WI38 (cell line): ENCODE results near the gene TMEM214.

Experiments
- H3K4me3 ChIP-seq: 2 replicates; pipeline ENCODE4 v1.5.1; 2011; ENCODE audit warnings: low read depth, mild to moderate bottlenecking, control low read depth, low read length
- CTCF ChIP-seq: IDR thresholded peaks from 2 replicates; pipeline ENCODE4 v1.5.1; 2012; ENCODE audit warnings: low read depth, mild to moderate bottlenecking, control low read depth, low read length

The TMEM214 gene

GRCh38 chr2:27032495-27033252 is at the start of gene TMEM214:
TMEM214 (plus strand) TSS chr2:27032965; CDS start chr2:27033016, 51 bp downstream.
- TF ChIP-seq CTCF, result no peak
- peak within 1 kb of the TSS; percentile 86 for H3K4me3 ChIP-seq

GRCh38 chr2:26983746-26984145 is 49.0 kb upstream of the TMEM214 start:
- no peak overlapping the region for H3K4me3 ChIP-seq
- TF ChIP-seq CTCF, result no peak

GRCh38 chr2:26985807-26986206 is 47.0 kb upstream of the TMEM214 start:
- no peak for TF ChIP-seq CTCF

GRCh38 chr2:26986576-26986975 is 46.2 kb upstream of the TMEM214 start:
- no peak overlapping the region for H3K4me3 ChIP-seq
- TF ChIP-seq CTCF, result no peak

More at GRCh38 chr2:26985807-26986206, 47.0 kb upstream of the TMEM214 start:
- no peak overlapping the region for H3K4me3 ChIP-seq

- no peak overlapping the region for H3K4me3 ChIP-seq
- TF ChIP-seq CTCF, result no peak
Observed at GRCh38 chr2:26988058-26988860, 44.5 kb upstream of the TMEM214 start.

- H3K4me3 ChIP-seq, result no peak overlapping the region
- no peak for TF ChIP-seq CTCF
Observed at GRCh38 chr2:26989156-26989555, 43.6 kb upstream of the TMEM214 start.

- TF ChIP-seq CTCF, result no peak
Observed at GRCh38 chr2:26991717-26992116, 41.0 kb upstream of the TMEM214 start.

More at GRCh38 chr2:26991717-26992116, 41.0 kb upstream of the TMEM214 start:
- H3K4me3 ChIP-seq, result no peak overlapping the region
